HG02840 (cell line): ENCODE results near the gene OSBPL3.
"Not testable (repeated sequence)": the region's sequence is repeated elsewhere in the genome, so short reads cannot be mapped to it uniquely, and the experiment has no call there.

Experiments used
- ATAC-seq: cut with Tn5 transposase; IDR thresholded peaks from one replicate; pipeline ENCODE4 v1.9.1; 2021; ENCODE audit warnings: mild to moderate bottlenecking, moderate library complexity, moderate number of reproducible peaks; ENCODE audit not compliant: unreplicated experiment, low FRiP score

The OSBPL3 gene

DNA sequence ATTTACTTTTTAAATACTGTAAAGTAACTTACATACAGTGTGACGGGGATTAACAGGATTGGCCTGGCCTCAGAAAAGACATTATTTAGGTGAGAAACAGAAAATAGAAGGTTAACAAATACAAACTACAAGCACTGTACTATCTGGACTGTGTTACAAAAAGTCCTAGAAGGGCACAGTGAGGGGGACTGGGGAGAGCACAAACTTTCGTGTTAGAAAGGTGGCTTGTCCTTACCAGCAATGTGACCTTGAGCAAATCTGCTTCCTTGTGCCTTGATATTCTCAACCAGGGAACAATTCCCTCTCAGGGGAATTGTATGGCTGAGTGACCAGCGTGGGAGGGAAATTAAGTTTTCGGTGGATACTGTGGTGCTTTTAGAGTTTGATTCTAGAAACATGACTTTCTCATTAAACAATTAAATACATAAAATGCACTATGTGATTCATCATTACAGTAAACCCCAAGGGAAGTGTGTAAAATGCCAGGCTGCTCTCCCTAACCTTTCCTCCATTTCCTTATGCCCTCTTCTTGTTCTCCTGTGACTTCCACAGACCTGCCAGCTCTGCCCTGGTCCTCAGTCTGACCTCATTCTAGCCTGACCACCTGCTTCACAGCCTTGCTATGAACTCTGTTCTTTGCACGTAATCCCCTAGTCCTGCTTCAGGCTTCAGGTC, 57.7 kb downstream of the OSBPL3 start:
- ATAC-seq: no peak

DNA sequence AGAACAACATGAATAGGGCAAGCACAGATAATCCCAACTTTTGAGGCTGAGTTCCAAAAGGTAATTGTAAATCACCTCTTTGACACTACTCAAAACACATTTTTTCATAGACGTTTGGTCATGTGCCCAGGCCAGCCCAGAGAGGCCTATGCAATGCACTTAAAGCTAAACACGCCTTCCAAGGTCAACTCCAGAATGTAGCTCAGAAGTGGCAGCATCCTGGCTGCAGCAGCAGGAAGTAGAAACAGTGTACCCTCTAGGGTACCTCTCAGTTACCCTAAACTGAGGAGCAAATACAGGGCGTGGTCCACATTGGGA, 58.7 kb downstream of the OSBPL3 start:
- ATAC-seq: no peak

DNA sequence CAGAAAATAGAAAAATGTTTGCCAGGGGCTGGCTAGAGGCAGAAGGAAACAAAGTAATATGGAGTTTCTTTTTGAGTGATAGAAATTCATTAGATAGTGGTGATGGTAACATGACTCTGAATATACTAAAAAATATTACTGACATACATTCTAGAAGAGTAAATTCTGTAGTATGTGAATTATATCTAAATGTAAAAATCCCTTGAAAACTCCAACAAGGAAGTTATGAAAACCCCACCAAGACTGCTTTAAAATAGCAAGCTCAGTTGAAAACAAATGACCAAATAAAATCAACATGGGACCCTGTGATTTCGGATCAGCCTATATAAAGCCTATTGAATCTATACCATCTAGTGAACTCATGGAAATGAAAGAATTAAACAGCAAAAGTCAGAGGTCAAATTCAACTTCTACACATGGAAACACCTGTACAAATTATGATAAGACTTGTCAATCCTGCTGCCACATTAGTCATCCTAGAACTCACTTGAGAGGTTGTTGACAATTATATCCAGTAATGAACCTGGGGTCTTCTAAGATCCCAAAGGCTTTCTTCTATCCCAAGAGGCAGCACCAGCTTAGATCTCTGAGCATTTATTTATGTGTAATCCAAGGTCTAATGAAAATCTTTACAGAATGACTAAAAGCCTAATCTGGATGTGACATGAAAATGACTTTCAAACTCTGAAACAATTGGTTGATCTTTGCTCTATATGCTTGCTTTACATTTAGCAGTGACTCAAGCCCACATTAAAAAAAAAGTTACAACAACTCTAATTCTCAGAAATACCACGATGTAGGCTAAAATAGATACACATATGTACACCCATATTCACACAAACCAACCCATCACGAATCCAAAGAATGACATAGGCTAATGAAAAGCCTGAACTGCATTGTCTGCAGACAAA, 59.3 kb downstream of the OSBPL3 start:
- ATAC-seq: no peak

DNA sequence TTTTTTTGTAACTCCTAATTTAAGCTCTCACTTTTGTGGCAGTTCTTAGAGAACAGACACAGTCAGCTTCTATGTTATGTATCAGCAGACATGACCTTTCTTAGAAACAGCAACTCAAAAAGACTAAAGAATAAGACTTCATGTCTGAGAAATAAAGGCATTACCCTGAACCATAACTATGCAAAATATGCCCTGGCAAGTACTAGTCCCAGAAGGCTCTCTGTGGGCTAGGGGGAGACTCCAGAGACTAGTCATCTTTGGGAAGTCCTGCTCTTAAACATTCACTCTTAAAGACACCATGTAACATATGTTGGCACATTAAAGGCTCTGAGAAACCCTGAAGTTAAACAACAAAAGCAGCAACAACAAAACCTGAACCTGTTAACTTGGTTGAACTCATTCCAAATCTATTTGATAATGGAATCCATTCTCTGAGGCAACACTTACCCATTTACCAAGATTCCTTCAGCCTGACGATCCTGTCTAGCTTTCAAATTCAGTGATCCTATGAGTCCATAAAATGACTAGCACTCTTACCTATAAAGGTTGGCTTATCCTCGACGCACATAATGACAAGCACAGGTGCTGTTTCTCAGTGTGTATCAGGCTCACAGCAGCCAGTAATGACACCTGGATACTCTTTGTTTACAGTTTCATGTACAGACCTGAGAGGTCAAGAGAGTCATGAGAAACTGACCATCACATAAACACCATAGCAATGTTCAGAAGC, 62.3 kb downstream of the OSBPL3 start:
- peak; percentile 52 for ATAC-seq

DNA sequence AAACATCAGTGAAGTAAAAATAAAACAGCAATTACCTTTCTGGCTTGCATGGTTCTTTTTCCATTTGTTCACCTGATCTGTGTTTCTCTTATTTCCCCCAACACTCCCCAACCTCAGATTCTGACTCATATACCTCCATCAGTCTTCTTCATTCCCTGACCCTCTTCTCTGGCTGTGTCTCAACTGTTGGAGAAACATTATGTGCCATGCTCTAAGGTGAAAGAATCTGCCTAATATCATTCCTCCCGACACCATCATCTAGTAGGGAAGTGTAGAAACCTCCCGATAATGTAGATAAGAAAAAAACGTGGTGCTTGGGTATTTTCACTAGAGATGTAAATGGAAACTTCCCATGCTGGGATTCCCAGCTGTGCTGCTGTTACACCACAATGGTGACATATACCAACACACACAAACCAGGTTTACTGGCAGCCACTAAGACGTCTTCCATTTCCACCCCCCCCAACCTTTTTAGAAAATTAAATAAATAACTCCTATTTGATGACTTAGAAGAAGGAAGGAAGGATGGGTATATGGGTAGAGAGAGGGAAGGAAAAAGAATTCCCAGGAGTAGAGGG, 63.4 kb downstream of the OSBPL3 start:
- ATAC-seq: no peak

DNA sequence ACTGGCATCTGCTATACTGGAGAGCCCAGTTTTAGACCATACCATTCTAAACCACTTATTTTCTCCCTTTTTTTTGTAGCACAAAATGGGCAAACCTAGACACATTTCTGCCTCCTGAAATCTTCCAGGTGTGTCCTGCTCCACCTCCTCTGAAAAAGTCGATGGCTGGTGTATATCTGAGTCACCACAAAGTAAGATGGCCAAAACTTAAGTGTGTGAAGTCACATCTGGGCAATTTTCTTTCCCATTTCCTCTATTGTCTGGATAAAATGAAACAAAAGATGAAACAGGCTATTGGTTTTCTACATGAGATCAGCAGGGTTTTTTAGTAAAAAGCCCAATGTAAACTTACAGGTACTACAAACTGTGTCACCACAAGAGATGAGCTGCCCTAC, 65.5 kb downstream of the OSBPL3 start:
- no peak for ATAC-seq

DNA sequence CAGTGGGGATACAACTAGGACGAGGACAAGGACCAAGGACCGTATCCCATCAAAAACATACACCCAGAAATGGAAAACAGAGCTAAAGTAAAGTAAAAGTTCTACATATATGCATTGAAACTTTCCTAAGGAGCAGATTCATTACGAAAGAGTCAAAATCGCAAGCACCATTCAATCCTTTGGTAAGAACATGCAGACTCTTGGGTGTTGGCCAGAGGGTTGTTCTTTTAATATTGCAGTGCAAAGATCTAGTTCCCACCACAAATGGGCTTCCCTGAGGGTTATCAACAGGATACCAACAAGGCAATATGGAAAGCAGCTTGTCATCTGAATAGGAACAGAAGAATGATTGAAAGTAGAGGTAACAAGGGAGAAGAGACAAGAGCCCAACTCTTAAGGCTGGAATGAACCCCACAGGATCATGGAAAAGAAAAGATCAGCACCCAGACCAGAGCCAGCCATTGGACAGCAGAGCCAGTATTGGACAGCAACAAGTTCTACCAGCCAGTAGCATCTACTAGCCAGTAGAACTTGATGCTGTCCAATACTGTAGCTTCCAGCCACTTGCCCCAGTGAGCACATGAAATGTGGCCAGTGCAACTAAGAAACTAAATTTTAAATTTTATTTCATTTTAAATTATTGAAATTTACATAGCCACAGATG, 66.0 kb downstream of the OSBPL3 start:
- no peak for ATAC-seq

DNA sequence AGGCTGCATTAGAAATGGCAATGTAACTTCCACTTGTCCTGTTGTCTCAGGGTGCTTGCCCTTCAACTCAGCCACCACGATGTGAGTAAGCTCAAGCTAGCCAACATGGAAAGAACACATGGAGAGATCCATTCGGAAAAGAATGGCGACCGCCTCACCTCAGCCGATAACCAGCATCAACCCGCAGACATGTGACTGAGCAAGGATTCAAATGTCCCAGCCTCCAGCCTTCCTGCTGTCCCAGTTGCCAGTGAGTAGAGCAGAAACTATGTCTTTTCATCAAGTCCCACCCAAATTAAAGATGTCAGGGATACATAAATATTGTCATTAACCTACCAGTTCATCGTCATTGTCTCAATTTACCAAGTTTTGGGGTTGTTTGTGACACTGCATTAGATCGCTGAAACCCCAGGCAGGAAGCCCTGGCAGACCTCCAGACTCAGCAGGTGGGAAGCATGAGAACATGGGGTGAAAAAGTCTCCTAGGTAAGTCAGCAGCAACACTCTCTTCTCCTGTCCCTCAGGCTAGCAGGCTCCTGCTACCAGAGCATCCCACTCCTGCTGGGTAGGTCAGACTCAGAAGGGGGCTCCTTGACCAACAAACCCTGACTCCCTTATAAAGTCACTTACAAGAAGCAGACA, 67.0 kb downstream of the OSBPL3 start:
- no peak for ATAC-seq

DNA sequence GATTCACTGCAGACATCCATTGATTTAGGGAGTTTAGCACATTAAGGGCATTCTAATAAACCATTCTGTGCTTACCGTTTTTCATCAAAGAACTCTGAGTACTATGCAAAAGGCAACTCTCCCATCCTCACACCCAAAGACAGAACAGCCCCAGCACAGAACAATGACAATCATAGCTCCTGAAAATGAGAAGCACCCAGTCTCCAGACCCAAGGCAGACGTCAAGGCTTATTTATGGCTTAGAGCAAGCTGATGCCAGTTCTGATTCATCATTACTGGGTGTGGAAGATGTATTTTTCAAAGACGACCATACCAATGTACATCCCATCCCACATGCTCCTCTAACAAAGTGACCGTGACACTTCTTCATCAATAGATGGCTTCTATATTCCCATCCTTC, 67.6 kb downstream of the OSBPL3 start:
- no peak for ATAC-seq

DNA sequence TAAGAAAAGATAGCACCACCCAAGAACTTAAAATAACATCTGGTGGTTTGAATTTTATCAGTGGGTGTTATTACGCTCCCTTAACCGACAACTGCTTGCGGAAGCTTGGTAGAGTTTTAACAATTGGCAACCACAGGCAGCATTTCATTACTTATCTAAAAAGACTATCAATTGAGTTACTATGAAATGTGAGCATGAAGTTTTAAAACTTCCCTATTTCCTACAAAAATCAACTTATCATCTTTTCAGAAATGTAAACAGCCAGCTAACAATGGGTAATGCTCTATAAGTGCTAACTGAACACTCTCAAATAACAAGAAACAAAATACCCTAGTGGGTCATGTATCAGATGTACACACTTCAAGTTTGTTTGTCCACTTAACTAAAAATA, 68.8 kb downstream of the OSBPL3 start:
- no peak for ATAC-seq

DNA sequence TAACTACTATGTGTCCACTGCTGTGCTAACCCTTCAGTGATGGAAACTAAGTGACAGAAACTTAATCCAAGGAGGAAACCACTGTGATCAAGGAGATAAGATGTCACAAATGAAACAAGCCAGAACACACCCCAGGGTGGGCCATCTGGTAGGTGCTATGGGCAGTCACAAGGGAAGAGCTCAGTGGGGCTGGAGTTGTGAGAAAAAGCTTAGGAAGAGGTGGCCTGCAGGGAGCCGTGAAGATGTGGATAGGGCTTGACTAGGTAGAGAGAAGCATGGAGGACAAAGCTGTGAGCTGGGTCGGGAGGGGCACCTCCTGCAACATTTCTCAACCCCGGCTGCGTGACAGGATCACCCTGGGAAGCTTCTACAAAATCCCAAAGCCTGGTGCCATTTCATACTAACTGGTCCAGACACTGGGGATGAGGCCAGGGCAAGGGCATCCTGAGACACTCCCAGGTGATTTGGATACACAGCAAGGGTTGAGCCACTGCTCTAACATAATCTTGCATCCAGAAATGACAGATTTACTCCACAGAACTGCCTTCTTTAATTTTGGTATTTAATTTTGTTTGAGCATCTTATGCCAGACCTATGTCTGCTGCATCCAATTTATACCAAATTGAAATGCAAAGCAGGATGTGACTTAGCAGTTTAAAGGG, 69.3 kb downstream of the OSBPL3 start:
- no peak for ATAC-seq

DNA sequence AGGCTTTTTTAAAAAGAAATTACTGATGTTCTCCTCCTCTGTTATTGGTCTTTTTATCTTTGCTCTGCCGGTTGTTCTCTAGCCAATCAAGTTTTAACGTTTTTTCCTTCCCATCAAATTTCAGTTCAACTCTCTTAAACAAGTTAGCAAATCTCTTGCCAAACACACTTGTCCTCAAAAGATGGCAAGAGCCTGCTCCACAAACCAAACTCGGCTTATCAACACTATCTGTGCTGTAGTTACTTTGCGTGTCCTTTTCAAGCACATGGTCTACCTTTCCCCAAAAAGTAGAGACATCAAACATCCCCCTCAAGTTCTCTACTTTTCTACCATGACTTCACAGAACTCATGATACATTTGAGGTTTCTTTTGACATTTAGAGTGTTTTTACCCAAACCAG, 71.3 kb downstream of the OSBPL3 start:
- ATAC-seq: no peak

DNA sequence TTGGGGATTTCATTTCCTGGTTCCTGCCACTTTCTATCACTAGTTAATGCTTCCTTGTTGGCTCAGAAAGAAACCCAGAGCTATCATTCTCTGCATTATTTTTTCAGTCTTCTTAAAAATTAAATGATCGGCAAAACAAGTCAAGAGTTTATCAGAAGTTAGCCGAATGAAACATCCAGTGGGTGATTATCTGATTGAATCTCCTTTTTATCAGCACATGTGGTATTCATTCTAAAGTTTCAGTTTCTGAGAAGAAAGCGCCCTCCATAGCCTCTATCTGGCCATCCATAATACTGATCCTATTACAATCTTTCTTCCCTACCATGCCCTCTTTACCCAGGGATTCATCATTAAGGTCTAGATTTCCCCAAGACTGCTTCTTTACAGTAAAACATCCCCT, 71.8 kb downstream of the OSBPL3 start:
- no peak for ATAC-seq

DNA sequence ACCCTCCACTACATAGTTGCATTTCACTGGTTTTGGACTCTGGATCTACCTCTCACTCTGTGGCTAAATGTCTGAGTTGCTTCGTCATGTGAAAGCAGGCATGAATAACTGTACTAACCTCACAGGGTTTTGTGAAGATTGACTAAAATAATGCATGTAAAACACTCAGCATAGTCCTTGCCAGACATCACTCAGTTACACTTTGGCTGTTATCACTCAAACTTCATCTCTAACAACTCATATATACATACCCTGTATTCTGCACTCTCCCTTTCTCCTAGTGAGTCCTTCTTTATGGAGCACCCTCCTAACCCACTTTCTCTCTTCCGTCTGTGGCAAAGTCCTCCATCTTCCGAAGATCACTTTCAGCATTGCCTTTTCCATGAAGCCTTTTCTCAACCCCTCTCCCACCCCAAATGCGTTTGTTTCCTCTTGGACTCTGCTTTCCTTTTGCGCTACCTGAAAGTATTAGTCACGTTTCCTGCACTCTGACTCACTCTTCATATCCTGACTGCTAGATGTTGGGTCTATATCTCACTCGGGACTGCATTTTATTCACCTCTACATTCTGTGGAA, 72.6 kb downstream of the OSBPL3 start:
- no peak for ATAC-seq

DNA sequence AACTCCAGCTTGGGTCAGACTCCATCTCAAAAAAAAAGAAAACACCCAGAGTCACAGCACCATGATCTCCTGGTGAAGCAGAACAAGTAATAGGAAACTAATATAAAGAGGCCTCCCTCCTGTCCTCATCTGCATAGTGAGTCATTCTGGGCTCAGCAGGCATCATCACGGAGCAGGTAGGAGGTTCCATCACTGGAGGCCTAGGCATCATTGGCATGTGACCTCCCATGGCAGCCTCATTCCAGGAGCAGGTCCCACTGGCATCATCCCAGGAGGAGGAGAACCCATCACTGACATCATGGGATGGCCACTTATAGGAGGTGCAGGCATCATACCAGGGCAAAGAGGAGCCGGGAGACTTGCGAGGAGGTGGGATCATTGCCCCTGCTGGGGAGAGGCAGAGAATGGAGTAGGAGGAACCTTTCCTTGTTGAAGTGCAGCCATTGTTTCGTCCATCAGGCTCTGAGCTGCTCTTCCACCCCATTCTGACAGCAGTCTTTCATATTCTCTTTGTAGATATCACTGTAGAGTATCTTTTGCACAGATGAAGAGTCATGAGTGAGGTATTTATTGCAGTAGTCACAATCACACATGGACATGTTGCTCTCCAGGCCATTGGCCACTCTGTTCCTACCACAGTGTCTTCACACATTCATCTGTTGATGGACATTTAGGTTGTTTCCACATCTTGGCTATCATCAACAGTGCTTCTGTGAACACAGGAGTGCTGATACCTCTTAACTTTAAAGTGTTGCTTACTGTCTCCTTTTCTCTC, 73.8 kb downstream of the OSBPL3 start:
- no peak for ATAC-seq

DNA sequence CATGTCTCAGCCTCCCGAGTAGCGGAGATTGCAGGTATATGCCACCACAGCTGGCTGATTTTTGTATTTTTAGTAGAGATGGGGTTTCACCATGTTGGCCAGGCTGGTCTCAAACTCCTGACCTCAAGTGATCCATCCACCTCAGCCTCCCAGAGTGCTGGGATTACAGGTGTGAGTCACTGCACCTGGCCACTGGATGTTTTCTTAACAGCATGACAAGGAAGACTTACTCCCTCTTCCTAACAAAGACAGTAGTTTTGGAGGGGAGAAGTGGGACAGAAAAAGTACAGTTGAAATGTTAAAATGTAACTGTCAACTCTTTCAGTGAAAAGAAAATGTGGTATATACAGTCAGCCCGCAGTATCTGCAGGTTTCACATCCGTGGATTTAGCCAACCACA, 76.0 kb downstream of the OSBPL3 start:
- not testable (repeated sequence) for ATAC-seq

DNA sequence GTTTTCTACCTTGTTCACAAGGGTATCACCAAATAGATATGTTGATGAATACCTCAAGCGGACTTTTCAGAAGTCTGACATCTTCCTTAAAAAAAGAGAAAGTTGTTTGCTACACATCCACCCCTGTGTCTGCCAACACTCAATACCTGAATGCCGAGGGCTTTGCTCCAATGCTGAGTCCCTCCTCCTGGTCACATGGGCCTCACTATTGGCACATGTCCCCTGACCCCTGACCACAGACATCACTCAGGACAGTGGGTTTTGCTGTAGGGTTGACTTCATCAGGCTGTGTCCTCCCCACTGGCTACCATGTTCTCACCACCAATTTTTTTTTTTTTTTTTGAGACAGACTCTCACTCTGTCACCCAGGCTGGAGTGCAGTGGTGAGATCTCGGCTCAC, 76.4 kb downstream of the OSBPL3 start:
- no peak for ATAC-seq

DNA sequence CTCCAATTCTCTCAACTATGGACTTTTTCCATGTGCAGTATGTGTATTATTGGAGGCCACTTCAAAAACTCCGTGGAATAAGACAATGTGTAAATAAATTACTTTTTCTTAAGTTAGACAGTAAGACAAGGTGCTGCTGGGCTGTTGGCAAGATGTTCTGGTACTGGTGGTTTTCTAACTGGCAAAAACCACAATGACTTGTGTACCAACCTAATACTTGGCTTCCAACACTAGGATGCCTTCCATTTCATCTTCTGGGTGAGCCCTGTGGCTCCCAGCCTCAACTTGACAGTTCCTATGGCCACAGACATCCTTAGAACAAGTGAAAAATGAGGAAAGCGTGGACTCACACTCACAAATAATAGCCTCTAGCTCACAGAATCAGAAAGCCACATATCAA, 77.0 kb downstream of the OSBPL3 start:
- no peak for ATAC-seq

DNA sequence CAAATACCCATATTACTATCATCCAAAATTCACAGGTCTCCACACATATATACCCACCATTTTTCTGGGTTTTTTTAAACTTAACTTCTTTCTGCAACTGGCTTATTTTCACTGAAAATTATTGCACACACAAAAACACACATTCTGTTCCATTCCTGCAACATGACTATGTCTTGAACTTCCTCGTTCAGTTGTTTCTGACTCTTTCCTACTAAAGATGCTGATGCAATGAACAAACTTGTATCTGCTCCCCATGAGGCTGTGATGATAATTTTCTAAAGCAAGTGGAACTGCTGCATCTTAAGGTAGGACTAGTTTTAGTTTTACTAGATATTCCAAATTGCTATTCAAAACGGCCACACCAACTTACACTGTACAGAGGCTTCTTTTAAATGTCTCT, 77.7 kb downstream of the OSBPL3 start:
- ATAC-seq: no peak
